Astrocyte of the cerebellum (primary cell): ENCODE data around the gene RAB20.
A peak's percentile ranks its signal among the peaks of the same experiment; 100 is the strongest.
"Not testable (repeated sequence)": the region's sequence is repeated elsewhere in the genome, so short reads cannot be mapped to it uniquely, and the experiment has no call there.

Experiments used
- DNase-seq: peaks from one replicate; pipeline ENCODE4 v3.0.0-alpha.2; 2011; ENCODE audit warnings: low read depth
- H3K4me3 ChIP-seq: 2 replicates; pipeline ENCODE4 v1.5.1; 2011; ENCODE audit warnings: mild to moderate bottlenecking, low read depth, low read length, moderate library complexity
- in situ Hi-C: cut with HindIII; loops from 2 replicates; pipeline ENCODE4 v1.10.0; 2017; ENCODE audit warnings: low sequenced_read_pairs
- TF ChIP-seq, protein P1 (sequence below): IDR thresholded peaks from 2 replicates; pipeline ENCODE4 v1.5.1; 2012; ENCODE audit warnings: low read length, low read depth, moderate library complexity, mild to moderate bottlenecking; ENCODE audit errors: missing control alignments

RAB20 gene

GRCh38 chr13:110501188-110501587, 60.3 kb downstream of the RAB20 start:
- DNase-seq: no peak
- TF ChIP-seq, protein P1, sequence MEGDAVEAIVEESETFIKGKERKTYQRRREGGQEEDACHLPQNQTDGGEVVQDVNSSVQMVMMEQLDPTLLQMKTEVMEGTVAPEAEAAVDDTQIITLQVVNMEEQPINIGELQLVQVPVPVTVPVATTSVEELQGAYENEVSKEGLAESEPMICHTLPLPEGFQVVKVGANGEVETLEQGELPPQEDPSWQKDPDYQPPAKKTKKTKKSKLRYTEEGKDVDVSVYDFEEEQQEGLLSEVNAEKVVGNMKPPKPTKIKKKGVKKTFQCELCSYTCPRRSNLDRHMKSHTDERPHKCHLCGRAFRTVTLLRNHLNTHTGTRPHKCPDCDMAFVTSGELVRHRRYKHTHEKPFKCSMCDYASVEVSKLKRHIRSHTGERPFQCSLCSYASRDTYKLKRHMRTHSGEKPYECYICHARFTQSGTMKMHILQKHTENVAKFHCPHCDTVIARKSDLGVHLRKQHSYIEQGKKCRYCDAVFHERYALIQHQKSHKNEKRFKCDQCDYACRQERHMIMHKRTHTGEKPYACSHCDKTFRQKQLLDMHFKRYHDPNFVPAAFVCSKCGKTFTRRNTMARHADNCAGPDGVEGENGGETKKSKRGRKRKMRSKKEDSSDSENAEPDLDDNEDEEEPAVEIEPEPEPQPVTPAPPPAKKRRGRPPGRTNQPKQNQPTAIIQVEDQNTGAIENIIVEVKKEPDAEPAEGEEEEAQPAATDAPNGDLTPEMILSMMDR: no peak
- H3K4me3 ChIP-seq: no peak overlapping the region
- in situ Hi-C loops: no loop called here

GRCh38 chr13:110500341-110500740, 61.2 kb downstream of the RAB20 start:
- in situ Hi-C loops: no loop called here
- TF ChIP-seq, protein P1: no peak
- no peak overlapping the region for H3K4me3 ChIP-seq
- DNase-seq: no peak

DNA sequence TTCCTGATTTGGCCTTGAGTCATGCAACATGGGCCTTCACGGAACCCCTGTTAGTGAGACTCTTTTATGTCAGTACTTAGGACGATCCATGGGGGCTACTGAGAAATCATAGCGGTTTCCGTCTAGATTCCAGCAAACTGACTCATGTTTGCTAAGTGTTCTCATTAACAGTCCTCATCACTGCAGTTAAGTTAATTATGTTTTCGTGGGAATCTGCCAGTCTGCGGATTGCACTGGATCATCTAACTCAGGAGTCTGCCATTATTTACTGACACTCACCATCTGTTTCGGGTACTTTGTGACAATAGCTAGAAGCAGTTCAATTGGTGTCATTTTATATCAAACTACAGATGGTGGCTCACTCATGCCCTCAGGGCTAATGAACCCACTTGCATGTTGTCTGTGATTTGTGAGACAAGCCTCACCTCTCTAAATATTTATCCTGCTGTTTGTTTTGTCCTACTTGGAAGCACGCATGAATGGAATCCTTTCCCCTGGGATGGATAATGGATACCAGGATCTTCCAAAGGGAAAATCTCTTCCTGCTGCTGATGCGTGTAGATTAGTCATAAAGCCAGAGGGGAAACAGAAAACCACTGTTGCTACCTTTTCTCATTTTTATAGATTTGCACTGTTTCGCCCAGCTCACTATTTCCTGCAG, 61.8 kb downstream of the RAB20 start:
- TF ChIP-seq, protein P1: no peak
- DNase-seq: peak; percentile 42
- in situ Hi-C loops: no loop called here
- no peak overlapping the region for H3K4me3 ChIP-seq

DNA sequence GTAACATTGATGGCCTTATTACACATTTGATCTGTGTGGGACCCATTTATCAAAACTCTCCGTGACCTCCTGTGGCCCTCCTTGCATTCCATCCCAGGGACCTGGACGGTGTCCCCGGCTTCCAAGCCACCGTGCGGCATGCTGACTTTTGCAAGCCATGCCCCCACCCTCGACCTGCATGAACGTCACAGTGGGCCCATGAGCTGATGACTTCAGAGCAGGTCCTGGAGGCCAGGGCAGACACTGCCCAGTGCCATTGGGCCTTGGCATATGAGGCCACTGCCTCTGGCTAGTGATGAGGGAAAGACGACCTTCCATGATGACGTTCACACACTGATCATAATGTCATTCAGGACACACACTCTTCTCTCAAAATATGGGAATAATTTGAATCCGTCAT, 62.8 kb downstream of the RAB20 start:
- TF ChIP-seq, protein P1: no peak
- no peak for DNase-seq
- no peak overlapping the region for H3K4me3 ChIP-seq
- in situ Hi-C loops: no loop called here

- no peak overlapping the region for H3K4me3 ChIP-seq
- DNase-seq: no peak
- in situ Hi-C loops: no loop called here
- TF ChIP-seq, protein P1: no peak
These were observed 63.2 kb downstream of the RAB20 start for GRCh38 chr13:110498327-110498726.

DNA sequence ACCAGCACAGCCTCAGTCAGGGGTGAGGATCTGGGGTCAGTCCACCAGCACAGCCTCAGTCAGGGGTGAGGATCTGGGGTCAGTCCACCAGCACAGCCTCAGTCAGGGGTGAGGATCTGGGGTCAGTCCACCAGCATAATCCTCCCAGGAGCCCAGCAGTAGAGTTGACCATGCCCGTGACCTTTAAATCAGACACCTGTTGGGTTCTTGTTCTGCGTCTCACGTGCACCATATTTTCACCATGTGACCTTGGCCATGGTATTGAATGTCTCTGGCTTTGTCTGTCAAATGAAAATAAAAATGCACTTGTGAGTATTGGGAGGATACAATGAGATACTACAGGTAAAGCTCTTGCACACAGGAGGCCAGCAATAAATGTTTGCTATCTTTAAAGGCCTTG, 63.6 kb downstream of the RAB20 start:
- not testable (repeated sequence) for H3K4me3 ChIP-seq, DNase-seq

DNA sequence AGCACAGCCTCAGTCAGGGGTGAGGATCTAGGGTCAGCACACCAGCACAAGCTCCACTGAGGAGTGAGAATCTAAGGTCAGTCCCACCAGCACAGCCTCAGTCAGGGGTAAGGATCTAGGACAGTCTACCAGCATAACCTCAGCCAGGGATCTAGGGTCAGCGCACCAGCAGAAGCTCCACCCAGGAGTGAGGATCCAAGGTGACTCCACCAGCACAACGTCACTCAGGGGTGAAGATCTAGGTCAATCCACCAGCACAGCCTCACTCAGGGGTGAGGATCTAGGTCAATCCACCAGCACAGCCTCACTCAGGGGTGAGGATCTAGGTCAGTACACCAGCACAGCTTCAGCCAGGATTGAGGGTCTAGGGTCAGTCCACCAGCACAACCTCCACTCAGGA, 64.5 kb downstream of the RAB20 start:
- no peak for DNase-seq
- in situ Hi-C loops: no loop called here
- no peak overlapping the region for H3K4me3 ChIP-seq
- TF ChIP-seq, protein P1: no peak

More for the DNA sequence above, 63.6 kb downstream of the RAB20 start:
- in situ Hi-C loops: not testable (repeated sequence)
